HG03159 (cell line): ENCODE data around the gene SPON2.
"Not testable (repeated sequence)": the region's sequence is repeated elsewhere in the genome, so short reads cannot be mapped to it uniquely, and the experiment has no call there.

Source experiments
- ATAC-seq: cut with Tn5 transposase; IDR thresholded peaks from one replicate; pipeline ENCODE4 v1.9.1; 2021; ENCODE audit warnings: mild to moderate bottlenecking, moderate library complexity; ENCODE audit not compliant: unreplicated experiment

The SPON2 gene

GRCh38 chr4:1152290-1152689 lies 20.1 kb downstream of the SPON2 start:
- ATAC-seq = no peak

GRCh38 chr4:1151541-1151940 lies 20.8 kb downstream of the SPON2 start:
- ATAC-seq = no peak

- ATAC-seq = no peak
These were observed 21.5 kb downstream of the SPON2 start for GRCh38 chr4:1150875-1151274.

- no peak for ATAC-seq
These were observed 32.5 kb downstream of the SPON2 start for GRCh38 chr4:1139860-1140259.

GRCh38 chr4:1137850-1138249 lies 34.5 kb downstream of the SPON2 start:
- ATAC-seq = no peak

- no peak for ATAC-seq
These were observed 35.2 kb downstream of the SPON2 start for GRCh38 chr4:1137063-1137776.

GRCh38 chr4:1136048-1136447 lies 36.3 kb downstream of the SPON2 start:
- ATAC-seq = no peak

- no peak for ATAC-seq
These were observed 39.4 kb downstream of the SPON2 start for GRCh38 chr4:1133033-1133432.

GRCh38 chr4:1130316-1131186 lies 41.8 kb downstream of the SPON2 start:
- no peak for ATAC-seq

- no peak for ATAC-seq
These were observed 45.9 kb downstream of the SPON2 start for GRCh38 chr4:1126506-1126905.

GRCh38 chr4:1125466-1125865 lies 46.9 kb downstream of the SPON2 start:
- not testable (repeated sequence) for ATAC-seq

GRCh38 chr4:1124818-1125217 lies 47.6 kb downstream of the SPON2 start:
- no peak for ATAC-seq

GRCh38 chr4:1122505-1122904 lies 49.9 kb downstream of the SPON2 start:
- no peak for ATAC-seq
